ENCODE data around the gene SGTA. TPM values are rescaled to one million over a fixed set of nuclear protein-coding genes. Genes with fewer than 3 reads are reported as not detected.
A peak's percentile ranks its signal among the peaks of the same experiment; 100 is the strongest.

The SGTA gene
- total and polyA plus RNA-seq, 9 of the 15 experiments (the other 6 are each of a cell fraction or from before 2014, with no cell fraction given), result 1.4 to 110 (median 49.9) TPM

DNA sequence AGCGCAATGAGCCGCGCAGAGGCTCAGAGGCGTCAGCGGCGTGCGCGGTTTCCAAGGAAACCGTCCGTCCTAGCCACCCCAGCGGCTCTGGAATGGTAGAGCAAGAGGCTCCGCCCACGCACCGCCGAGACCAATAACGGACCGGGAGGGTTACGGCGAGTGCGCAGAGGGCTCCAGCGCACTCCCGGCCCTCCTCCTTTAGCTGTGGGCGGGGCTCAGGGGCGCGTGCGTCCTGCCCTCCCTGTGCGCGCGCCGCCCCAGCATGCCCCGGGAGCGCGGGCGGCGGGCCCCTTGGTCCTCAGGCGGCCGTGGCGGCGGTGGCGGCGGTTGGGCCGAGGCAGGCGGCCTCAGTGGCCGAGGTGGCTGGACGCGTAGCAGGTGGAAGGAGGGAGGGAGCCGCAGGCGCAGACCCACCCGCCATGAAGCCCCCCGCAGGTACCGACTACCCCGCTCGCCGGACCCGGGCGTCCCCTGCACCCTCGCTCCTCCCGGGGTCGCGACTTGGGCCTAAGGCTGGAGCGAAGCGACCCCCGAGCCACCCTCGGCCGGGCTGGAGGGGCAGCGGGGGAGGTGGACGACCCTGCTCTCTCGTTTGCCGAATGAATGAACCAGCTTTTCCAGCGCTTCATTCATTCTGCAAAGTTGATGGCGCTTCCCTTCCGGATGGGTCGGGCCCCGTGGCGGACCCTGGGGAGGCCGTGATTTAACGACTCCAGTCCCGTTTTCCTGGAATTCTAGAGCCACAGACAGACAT lies 2.3 kb upstream of the SGTA start, which contains the start of gene THOP1 (continued):
- no peak for TF ChIP-seq ZNF347 (CRISPR knock-in tag; IDR thresholded peaks at IDR 0.05; ENCODE audit: low read depth)
- no peak for TF ChIP-seq NCOA1 (IDR thresholded peaks at IDR 0.05; ENCODE audit: low read depth)
- TF ChIP-seq, protein P1, sequence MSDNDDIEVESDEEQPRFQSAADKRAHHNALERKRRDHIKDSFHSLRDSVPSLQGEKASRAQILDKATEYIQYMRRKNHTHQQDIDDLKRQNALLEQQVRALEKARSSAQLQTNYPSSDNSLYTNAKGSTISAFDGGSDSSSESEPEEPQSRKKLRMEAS (CRISPR knock-in tag; IDR thresholded peaks at IDR 0.05), result peak; percentile 61; the same call in 1 of the 2 replicates
- peak; percentile 83; the same call in 1 of the 2 replicates for TF ChIP-seq THAP12 (CRISPR knock-in tag; IDR thresholded peaks at IDR 0.05)
- no peak for TF ChIP-seq CSDE1 (IDR thresholded peaks at IDR 0.05)
- TF ChIP-seq, protein P2, sequence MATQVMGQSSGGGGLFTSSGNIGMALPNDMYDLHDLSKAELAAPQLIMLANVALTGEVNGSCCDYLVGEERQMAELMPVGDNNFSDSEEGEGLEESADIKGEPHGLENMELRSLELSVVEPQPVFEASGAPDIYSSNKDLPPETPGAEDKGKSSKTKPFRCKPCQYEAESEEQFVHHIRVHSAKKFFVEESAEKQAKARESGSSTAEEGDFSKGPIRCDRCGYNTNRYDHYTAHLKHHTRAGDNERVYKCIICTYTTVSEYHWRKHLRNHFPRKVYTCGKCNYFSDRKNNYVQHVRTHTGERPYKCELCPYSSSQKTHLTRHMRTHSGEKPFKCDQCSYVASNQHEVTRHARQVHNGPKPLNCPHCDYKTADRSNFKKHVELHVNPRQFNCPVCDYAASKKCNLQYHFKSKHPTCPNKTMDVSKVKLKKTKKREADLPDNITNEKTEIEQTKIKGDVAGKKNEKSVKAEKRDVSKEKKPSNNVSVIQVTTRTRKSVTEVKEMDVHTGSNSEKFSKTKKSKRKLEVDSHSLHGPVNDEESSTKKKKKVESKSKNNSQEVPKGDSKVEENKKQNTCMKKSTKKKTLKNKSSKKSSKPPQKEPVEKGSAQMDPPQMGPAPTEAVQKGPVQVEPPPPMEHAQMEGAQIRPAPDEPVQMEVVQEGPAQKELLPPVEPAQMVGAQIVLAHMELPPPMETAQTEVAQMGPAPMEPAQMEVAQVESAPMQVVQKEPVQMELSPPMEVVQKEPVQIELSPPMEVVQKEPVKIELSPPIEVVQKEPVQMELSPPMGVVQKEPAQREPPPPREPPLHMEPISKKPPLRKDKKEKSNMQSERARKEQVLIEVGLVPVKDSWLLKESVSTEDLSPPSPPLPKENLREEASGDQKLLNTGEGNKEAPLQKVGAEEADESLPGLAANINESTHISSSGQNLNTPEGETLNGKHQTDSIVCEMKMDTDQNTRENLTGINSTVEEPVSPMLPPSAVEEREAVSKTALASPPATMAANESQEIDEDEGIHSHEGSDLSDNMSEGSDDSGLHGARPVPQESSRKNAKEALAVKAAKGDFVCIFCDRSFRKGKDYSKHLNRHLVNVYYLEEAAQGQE (IDR thresholded peaks at IDR 0.05; ENCODE audit: borderline replicate concordance), result no peak
- TF ChIP-seq, protein P2 (CRISPR knock-in tag; IDR thresholded peaks at IDR 0.05; ENCODE audit: low read depth), result peak; percentile 78
- peak; percentile 29; the same call in 1 of the 2 replicates for TF ChIP-seq ZBTB9 (CRISPR knock-in tag; IDR thresholded peaks at IDR 0.05)
- no peak for TF ChIP-seq NELFE (IDR thresholded peaks at IDR 0.05; ENCODE audit: insufficient read depth, insufficient read length)
- TF ChIP-seq ZC3H4 (CRISPR knock-in tag; IDR thresholded peaks at IDR 0.05; ENCODE audit: borderline replicate concordance), result 0 out of 2 replicates have a peak, but pooled peaks have one; percentile 71
- no peak for TF ChIP-seq YBX1 (IDR thresholded peaks at IDR 0.05)
- TF ChIP-seq PTBP1 (IDR thresholded peaks at IDR 0.05; ENCODE audit: low read depth, low read length), result no peak
- TF ChIP-seq, protein P3, sequence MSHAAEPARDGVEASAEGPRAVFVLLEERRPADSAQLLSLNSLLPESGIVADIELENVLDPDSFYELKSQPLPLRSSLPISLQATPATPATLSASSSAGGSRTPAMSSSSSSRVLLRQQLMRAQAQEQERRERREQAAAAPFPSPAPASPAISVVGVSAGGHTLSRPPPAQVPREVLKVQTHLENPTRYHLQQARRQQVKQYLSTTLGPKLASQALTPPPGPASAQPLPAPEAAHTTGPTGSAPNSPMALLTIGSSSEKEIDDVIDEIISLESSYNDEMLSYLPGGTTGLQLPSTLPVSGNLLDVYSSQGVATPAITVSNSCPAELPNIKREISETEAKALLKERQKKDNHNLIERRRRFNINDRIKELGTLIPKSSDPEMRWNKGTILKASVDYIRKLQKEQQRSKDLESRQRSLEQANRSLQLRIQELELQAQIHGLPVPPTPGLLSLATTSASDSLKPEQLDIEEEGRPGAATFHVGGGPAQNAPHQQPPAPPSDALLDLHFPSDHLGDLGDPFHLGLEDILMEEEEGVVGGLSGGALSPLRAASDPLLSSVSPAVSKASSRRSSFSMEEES (CRISPR knock-in tag; IDR thresholded peaks at IDR 0.05), result no peak
- TF ChIP-seq SIN3B (IDR thresholded peaks at IDR 0.05; ENCODE audit: low read depth), result peak; percentile 66; the same call in 1 of the 2 replicates

All from K562 (cell line).